Epidermal melanocyte (primary cell): ENCODE results near the gene XRCC4.
"Not testable (repeated sequence)": the region's sequence is repeated elsewhere in the genome, so short reads cannot be mapped to it uniquely, and the experiment has no call there.

Experiments
- DNase-seq: peaks from one replicate; pipeline ENCODE4 v3.0.0; 2011; ENCODE audit warnings: low spot score; ENCODE audit not compliant: insufficient read length

Gene XRCC4

GRCh38 chr5:83343299-83343698, 266.0 kb downstream of the XRCC4 start:
- DNase-seq, result no peak

DNA sequence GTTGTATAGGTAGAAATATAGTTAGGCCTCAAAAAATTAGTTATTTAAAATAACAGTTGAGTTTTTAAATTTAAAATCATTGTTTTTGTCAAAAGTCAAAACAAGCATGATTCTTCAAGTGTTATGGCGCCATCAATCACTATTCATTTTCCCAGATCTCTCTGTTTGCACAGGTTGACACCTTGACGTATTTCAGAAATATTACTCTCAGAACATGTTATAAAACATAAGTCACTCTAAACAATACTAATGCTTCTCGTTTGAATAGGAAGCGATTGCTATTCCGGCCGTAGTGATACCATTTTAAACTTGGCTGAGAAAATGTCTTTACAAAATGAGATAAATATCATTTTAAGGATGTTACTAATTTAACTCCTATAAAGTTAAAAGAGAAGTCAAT, 268.1 kb downstream of the XRCC4 start:
- DNase-seq, result no peak

- DNase-seq, result no peak
Observed at GRCh38 chr5:83348281-83348780, 271.0 kb downstream of the XRCC4 start.

- DNase-seq, result no peak
Observed at GRCh38 chr5:83353231-83353630, 275.9 kb downstream of the XRCC4 start.

DNA sequence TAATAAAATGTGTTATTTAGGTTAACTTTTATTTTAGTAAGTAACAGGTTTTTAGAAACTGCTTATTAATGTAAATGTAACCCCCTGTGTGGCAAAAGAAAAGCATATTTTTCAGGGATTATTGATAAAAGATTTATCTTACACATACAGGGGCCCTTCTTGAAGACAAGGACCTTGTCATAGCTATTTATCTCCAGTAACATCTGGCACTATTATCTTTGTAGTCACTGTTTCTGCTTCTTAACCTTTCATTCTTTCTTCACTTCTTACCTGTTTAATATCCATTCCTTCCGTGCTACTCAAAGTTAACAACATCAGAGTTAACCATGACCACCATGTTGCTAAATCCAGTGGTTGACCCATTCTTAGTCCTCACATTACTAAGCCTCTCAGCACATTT, 276.4 kb downstream of the XRCC4 start:
- no peak for DNase-seq

DNA sequence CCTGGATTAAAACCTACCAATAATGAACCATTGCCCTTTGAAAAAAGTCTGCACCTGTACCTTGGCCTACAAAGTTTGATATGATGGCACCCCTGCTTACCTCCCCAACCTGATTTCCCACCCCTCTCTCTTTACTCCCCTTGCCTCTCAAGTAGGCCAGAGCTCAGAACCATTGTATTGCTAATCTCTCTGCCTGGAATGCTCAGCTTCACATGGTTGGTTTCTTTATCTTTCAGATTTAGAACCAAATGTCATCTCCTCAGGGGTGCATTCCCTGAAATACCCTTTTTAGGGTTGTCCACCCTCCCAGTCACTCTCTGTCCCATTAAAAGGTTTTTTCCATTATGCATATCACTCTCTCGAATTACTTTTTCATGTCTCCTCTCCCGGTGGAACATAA, 277.6 kb downstream of the XRCC4 start:
- no peak for DNase-seq

DNA sequence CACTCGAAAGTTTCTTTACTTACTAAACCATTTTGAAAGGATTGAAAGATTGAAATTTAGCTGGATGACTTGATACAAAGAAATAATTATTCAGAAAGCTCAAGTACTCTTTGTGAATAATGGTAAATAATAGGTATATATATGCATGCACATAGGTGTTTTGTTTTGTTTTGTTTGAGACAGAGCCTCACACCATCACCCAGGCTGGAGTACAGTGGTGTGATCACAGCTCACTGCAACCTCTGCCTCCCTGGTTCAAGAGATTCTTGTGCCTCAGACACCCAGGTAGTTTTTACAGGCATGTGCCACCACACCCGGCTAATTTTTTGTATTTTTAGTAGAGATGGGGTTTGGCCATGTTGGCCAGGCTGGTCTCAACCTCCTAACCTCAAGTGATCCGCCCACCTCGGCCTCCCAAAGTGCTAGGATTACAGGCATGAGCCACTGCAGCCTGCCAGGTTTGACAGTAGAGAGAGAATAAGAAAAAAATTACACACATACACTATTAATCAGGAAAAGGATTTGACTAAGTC, 278.2 kb downstream of the XRCC4 start:
- not testable (repeated sequence) for DNase-seq

DNA sequence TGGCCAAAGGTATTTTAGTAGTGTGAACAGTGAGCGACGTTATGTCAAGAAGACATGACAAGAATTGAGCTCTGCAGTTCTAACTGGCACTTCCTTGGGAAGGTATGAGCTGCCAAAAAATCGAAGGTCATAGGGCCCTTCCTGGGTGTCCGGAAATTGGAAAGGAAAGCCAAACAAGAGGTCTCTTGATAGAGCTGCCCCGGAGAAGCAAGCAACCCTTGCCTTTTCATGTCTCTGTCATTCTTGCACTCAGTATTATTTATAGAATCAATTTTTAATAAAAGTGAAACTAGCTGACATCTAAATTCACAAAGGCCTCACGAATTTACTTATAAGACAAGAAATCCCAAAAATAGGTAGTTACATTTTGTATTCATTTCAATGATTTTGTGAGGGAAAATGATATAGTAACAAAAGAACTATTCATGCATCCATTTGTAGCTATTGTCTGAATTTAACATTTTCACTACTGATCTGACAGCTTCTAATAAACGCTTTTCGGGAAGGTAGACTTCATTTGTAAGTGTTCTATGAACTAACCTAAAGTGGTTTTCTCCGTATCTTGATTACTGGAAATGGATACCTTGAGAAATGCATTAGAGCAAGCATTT, 280.4 kb downstream of the XRCC4 start:
- no peak for DNase-seq

GRCh38 chr5:83360573-83360972, 283.2 kb downstream of the XRCC4 start:
- no peak for DNase-seq

DNA sequence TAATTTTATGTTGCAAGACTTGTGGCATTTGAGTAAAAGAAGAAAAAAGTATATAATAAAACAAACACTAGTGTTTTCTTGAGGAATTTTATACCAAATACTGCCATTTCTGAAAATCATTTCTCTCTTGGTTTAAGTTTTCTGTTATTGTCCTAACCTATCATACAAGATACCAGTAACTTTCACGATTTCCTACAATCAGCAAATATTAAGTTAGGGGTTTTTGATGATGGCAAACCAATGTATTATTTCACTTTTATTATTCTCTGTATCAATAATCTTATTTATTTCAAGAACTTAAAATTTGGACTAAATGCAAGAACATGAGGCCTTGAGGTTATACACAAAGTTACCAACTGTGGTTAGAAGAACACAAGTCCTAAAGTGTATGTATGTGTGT, 285.2 kb downstream of the XRCC4 start:
- DNase-seq, result no peak

GRCh38 chr5:83363111-83363885, 286.0 kb downstream of the XRCC4 start:
- no peak for DNase-seq

- DNase-seq, result no peak
Observed at GRCh38 chr5:83363886-83364275, 286.5 kb downstream of the XRCC4 start.

- DNase-seq, result no peak
Observed at GRCh38 chr5:83364312-83365299, 287.3 kb downstream of the XRCC4 start.

- DNase-seq, result no peak
Observed at GRCh38 chr5:83368319-83368718, 291.0 kb downstream of the XRCC4 start.

GRCh38 chr5:83368835-83369234, 291.5 kb downstream of the XRCC4 start:
- DNase-seq, result no peak

GRCh38 chr5:83370957-83371356, 293.6 kb downstream of the XRCC4 start:
- DNase-seq, result no peak

DNA sequence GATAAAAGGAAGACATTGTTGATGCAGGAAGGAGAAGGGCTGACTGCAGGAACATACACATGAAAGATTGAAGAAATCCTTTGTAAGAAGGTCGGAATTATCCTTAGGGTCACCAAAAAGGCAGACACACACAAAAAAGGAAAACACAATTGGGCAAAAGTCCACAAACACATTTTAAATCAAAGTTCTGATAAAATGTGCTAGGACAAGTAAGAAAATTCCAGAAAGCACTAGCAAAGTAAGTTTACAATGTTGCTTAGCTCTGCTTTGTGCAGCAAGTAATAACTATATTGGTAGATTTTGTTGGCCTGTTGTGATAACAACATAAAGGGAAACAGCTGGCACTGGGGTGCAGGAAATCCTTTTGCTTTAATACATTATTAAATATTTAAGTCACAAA, 294.4 kb downstream of the XRCC4 start:
- no peak for DNase-seq

- no peak for DNase-seq
Observed at GRCh38 chr5:83374547-83374946, 297.2 kb downstream of the XRCC4 start.

DNA sequence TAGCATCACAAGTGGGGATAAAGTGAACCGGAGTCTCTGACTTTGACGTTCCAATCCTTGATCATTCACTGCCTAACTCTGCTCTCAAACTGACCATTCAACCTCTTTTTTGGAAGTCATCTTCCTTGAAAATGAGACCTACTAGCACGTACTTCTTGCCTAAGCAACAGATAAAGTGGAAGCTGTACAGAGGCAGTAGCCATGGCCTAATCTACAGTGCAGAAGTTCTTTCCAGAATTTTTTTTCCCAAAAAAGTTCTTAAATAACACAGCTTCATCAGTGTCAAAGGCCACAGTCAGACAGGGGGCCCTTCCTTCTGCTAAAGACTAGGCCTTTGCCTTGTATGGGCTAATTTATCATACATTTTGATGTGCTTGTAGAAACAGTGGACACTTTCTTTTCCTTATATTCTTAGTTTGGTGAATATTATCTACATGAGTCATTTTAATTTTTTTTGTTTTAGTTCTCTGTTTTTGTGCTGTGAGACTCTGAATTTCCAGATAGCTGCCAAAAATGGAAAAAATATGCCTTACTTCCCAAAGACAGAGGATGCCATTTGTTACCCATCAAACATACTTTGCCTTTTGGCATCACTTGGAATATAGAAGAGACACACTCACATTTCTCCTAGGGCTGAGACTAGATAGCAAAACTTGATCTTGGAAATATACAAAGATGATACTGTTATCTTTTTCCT, 297.9 kb downstream of the XRCC4 start:
- DNase-seq, result no peak

GRCh38 chr5:83376461-83376860, 299.1 kb downstream of the XRCC4 start:
- no peak for DNase-seq
